NCI-H82 treated with DMSO at 0.1 percent for 48 hours (cell line): Measurements from ENCODE around the gene TXNRD1.
A peak's percentile ranks its signal among the peaks of the same experiment; 100 is the strongest.
"Not testable (repeated sequence)": the region's sequence is repeated elsewhere in the genome, so short reads cannot be mapped to it uniquely, and the experiment has no call there.

Experiments used
- DNase-seq: peaks from one replicate; lab custom pipeline; 2025; ENCODE audit not compliant: unreplicated experiment; lab: John Stamatoyannopoulos, UW

The TXNRD1 gene

DNA sequence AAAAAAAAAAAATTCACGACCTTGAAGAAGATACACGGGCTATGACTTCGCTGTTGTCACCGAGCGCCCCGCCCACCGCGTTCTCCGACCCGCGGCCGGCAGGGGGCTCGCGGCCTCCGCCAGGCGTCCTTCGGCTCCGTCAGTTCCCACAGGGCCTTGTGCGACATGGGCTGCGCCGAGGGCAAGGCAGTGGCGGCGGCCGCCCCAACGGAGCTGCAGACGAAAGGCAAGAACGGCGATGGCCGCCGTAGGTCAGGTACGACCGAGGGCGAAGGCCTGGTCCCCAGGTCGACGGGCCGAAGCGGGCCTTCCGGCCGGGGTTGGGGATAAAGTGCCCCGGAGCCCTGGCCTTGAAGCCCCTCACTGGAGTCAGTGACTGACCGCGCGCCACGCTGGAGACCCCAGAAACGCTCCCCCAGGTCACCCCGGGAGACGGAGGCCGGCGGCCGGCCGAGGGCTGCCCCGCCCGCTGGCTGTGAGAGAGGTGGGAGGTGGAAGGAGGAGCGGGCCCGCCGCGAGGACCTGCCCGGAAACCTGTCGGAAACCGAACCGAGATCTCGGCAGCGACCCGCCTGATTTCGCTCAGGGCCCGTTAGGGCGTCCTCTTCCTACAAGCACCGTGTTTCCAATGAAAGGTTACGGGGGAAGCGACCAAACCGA, at the start of gene TXNRD1:
TSS of gene TXNRD1 (plus strand) at position 142 of the 660 bp plus-strand sequence. CDS start at position 166, 24 bp downstream.
- no peak for DNase-seq

DNA sequence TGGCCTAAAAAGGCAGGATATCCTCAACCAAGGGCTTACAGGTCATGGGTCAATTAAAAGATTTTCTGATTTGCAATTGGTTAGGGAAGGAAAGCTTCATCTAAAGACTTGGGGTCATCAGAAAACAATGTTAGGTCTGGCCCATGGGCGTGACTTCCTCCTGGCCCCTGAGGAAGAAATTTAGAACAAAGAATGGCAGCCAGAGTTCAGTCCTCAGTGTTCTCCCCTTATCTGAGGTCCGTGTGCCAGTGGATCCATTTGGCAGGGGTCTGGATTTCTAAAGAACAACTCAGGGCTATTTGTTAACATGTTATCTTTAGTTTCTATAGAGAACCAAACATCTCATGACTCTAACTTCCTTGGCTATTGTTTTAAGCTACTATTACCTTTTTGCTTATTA, 49.8 kb upstream of the TXNRD1 start:
- DNase-seq, result no peak

DNA sequence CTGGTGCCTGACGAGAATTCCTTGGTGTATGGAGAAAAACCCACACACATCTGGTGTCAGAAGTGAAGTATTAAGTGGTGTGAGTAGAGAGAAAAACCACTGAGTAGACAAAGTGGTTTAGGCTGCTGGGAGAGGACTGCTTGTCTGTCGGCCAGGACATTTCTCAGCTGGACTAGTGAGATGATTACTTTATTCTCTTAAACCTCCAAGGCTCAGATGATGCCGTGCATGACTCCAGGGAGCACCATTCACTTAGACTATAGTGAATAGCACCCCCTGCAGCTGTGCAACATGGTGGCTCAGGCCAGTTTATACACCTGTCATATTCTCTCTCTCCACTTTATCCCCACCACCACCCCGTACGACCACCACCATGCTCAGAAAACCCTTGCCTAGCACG, 49.1 kb upstream of the TXNRD1 start:
- DNase-seq, result no peak

DNA sequence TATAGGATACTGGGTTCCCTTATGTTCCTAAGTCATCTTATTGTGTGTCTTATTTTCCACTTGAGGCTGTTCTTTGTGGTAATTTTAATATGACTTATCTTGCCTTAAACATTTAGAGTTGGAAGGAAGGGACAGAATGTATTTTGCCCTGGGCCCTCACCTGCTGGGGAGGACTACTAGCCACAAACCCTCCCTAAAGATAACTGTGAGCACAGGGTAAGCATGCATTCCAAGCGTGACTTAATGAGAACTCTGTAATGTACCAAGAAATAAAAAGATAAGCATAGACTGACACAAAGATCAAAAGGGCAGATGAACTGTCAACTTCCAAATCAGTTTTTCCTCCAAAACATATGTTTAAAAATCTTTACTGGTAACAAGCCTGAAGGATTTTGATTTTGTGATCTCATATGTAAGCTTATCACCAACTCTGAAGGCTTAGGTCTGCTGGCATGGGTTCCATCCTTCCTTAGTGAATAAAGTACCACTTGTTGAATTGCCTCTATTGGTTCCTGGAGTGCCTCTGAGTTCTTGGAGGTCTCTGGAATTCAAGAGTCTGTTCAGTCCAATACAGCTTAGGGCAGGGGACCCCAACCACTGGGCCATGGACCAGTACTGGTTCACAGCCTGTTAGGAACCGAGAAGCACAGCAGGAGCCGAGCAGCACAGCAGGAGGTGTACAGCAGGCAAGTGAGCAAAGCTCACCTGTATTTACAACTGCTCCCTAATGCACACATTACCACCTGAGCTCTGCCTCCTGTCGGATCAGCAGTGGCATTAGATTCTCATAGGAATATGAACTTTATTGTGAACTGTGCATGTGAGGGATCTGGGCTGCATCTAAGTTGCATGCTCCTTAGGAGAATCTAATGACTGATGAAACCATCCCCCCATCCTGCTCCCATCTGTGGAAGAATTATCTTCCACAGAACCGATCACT, 47.8 kb upstream of the TXNRD1 start:
- DNase-seq, result no peak

DNA sequence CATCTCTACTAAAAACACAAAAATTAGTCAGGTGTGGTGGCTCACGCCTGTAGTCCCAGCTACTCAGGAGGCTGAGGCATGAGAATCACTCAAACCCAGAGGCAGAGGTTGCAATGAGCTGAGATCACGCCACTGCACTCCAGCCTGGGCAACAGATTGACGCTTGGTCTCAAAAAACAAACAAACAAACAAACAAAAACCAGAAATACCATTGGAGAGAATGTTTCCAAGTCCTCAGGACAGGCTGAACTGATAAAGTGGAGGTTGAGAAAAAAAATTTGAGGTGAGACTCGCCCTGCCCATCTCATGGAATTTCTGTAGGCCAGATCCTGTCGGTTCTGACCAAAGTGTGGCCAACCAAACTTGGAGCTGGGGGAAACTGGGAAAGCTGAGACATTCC, 47.0 kb upstream of the TXNRD1 start:
- DNase-seq, result no peak

DNA sequence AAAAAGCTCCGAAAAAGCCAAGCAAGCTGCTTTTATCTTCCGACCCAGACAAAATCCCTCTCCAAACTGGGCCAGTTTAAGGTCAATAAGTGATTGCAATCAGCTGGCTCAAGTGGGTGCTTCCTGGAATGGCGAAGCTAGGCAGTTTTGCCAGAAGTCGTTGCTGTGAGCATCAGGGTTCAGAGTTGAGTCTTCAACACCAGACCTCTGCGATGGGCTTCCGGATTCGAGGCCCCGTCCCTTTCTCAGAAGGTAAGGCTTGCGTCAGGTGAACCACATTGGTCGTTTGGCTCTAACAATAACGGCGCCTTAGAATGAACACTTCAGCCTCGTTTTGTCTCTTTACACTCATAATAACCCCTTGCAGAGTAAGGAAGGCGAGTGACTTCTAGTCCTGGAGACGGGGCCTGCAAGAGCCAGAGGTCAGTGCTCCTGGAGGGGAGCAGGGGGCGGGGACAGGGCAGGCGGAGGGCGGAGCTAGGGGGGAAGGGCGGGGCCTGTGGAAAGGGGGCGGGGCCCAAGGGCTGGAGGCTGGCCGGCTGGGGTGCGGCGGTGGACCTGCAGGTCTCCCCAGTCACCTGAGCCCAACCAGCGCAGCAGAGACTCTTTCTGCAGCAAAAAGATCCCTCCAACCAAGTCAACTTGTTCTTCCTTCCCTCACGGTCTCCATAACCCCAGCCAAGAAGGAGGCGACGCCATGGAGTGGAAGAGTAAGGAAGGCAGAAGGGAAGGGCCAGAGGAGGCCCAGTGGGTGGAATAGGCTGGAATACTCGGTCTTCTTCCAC, 43.6 kb upstream of the TXNRD1 start:
- DNase-seq, result no peak

DNA sequence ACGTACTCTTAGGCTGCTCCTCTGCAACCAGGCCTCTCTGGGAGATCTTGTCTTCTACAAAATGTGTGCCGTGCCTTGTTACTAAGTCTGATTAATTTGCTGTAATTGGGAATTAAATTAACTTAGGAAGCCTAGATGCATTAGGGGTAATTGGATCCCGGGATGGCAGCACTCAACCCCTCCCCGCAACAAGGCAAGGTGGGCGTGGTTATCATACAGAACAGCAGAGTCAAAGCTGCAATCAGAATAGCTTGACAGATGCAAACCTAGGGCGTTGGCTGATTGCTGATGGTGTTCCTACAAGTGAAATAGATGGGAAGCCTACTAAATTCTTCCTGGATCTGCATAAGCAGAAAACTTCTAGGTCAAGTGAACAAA, 43.0 kb upstream of the TXNRD1 start:
- peak; percentile 98 for DNase-seq

DNA sequence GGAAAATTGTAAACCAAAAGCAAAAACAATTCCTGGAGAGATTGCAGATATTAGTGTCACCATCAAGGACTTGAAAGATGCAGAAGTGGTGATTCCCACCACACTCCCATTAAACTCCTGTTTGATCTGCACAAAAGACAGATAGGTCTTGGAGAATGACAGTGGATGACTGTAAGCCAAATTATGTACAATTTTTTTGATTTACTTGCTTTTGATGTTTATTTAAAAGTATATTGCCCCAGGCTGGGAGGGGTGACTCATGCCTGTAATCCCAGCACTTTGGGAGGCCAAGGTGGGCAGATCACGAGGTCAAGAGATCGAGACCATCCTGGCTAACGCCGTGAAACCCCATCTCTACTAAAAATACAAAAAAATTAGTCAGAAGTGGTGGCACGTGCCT, 41.8 kb upstream of the TXNRD1 start:
- DNase-seq, result not testable (repeated sequence)

DNA sequence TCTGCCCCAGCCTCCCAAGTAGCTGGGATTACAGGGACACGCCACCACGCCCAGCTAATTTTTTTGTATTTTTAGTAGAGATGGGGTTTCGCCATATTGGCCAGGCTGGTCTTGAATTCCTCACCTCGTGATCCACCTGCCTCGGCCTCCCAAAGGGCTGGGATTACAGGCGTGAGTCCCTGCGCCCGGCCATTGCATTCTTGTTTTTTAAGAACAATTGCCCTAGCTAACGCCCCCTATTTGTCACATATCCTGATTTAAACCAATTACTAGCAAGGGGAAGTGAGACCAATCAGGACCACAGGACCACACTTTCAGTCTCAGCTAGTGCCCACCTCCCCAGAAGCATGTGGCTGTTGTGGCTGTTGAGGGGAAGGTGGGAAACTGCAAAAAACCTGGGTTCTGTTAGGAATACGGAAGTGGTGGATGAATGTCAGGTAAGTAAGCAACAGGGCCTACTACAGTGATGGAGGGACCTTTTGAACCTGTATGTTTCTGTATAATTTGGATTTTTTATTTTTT, 39.8 kb upstream of the TXNRD1 start:
- DNase-seq, result no peak

DNA sequence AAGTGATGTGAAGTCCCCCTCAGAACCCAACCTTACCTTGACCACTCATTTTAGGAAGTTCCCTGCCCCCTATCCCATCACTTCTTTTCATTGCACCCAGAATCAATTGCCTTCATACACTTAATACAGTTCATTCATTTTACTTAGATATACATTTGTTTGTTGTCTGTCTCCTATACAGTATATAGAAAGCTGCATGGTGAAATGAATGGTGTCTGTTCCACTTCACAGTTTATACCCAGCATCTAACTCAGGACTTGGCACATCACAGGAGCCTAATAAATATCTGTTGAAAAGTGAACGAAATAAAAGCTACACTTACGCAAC, 38.3 kb upstream of the TXNRD1 start:
- DNase-seq, result no peak

DNA sequence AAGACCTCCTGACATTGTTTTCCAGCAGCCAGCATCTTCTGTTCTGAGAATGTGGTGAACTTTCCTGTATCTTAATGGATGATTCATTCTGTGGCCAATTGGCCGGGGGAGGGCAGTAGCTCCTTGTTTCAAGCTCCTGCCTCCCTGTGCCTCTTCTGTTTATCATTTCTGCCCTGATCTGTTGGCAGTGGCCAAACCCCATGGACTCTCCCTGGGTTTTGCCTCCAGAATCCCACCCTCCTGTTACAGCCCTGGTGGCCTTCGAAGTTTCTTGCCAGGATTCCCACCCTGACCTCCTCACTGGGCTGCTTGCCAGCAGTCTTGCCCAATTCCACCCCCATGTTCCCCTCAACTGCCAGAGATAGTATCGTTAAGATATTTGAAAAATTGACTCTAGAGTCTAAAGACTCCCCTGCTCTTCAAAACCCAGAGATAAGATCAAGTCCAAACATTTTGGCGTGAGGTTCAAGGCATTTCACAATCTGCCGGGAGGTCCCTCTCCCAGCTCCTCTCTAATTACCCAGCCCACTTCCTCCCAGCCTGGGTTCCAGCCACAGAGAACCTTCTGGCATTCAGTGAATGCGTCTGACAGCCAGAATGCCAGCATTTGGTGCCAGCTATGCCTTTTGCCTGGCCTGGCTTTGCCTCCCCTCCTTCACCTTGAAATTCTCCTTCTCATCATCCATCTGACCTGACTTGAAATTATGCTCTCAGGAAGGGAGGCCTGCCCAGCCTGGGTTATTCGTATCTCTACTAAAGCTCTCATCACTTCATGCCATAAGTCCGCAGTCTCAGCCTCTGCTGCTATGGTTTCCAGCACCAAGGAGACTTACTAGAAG, 37.7 kb upstream of the TXNRD1 start:
- no peak for DNase-seq

DNA sequence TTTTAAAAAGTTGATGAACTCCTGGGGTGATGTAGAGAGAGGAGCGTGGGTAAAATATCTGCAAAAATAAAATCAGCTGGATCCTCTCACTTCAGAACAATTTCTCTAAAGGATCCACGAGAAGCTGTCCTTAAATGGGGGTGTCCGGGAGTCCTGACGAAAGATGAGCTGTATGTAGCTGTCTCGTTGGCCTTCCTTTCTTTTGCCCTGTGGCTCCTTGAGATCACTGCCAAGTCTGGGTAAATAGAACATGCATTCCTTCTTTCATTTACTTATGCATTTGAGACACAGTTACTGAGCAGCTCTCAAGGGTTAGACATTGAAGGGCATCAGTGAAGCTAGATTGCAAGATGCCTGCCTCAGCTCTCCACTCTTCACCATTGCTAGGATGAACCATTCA, 35.2 kb upstream of the TXNRD1 start:
- DNase-seq, result no peak

DNA sequence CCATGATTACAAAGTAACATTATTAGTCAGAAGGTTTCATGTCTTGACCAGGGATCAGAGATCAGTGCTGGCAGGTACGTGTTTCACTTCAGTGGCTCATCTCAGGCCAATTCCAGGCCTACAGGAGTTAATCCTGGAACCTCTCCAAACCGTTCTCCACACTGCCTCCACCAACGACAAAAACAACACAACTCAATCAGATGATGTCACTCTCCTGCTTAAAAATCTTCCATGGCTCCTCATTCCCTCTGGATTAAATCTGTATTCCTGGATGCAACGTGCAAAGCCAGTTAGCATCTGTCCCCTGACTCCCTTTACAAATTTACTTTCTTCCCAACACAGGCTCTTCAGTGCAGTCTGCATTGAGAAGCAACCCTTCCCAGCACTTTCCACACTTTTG, 34.3 kb upstream of the TXNRD1 start:
- DNase-seq, result no peak

DNA sequence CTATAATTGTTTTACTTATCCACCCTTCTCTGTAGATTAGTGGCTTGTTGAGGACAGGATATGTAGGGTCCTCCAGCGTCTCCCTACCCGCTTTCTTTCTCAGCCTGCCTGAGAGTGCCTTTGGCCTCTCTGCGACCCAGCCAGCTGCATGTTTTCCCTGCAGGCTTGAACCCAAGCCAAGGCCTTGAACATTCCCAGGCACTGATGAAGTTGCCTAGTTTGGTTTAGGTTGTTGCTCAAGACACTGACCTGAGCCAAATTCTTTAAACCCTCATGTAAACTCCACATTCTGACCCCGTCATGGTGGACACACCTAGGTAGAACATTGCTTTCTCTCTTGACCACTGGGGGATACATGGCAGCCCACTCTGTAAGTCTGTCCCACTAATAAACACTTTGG, 33.4 kb upstream of the TXNRD1 start:
- DNase-seq, result no peak

DNA sequence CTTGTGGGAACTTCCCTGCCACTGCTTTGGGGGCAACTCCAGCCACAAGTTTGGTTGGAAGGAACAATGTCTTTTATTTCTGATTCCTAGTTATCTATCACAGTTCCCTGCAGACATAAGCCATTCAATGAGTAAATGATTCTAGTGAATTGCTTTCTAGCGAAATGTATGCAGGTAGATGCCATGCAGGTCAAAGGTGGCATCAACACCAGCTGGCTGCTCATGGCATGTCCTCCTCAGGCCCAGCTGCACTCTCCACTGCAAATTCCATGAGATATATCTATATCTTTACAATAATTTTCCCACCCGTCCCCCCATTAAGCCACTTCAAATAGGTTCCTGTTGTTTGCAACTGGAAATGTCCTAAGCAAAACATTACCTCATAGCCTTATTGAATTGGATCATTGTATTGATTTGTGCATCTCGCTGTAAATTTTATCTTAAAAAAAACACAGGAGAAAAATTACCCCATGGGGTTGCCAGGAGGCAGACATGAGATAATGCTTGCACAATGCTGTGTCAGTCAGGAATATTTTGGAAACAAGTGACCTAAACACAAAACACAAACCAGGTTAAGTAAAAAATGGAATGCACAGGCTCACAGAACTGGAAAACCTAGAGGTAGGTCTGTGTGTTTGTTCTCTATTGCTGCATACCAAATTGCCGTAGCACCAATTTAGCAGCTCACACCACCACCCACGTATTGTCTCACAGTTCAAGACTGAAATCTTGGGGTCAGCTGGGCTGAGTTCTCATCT, 32.8 kb upstream of the TXNRD1 start:
- DNase-seq, result no peak

DNA sequence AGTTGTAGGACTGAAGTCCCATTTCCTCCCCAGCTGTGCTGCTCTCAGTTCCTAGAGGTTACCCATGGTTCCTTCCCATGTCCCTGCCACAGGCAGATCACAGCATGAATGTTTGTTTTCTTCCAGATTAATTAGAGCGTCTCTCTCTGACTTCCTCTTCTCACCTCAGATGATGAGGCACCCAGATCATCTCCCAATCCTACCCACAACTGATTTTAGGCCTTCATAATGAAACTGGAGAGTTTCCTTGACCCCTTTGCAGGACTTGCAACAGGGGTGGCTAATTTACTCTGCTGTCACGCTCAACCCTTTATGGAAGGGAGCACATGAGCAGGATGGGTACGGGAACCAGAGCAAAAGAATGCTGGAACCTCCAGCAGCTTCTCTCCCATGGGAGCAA, 32.1 kb upstream of the TXNRD1 start:
- DNase-seq, result no peak

DNA sequence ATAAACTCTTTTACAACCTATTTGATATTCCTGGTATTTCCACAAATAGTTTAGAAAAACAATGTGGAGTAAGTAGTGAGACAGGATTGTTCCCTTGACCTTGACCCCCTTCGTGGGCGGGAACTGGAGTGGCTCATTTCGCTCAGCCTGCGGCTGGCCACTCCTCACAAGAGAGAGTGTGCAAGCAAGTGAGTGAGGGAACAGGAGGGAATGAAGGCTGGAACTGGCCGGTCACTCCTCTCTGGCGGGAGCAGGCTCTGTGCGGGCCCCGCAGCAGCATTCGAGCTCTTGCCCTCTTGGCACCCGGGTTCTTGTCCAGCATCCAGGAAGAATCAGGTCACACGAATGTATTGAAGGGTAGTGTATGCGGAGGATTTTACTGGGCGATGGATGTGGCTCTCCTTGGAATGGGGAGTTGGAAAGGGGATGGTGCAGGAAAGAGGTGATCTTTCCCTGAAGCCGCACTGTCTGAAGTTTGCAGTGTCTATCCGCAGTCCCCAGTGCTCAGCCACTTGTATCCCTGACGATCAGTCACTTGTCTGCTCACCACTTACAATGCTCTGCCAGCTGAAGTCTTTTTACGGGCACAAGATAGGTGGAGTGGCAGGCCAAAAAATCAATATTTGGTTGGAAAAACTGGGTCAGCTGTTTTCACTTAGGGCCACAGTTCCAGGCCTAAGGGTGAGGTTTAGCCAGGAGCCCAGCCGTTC, 28.0 kb upstream of the TXNRD1 start:
- no peak for DNase-seq

DNA sequence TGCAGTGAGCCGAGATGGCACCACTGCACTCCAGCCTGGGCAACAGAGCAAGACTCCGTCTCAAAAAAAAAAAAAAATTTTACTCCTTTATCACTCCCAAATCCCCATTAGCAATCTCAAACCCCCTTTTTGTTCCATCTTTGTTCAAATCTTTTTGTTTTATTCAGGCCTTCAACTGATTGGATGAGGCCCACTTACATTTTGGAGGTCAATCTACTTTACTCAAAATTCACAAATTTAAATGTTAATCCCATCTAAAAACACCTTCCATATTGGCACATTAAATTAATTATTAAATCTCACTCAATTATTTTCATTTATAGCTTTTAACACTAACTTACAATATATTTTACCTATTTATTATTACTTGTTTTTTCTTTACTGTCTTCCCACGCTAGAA, 27.0 kb upstream of the TXNRD1 start:
- no peak for DNase-seq

DNA sequence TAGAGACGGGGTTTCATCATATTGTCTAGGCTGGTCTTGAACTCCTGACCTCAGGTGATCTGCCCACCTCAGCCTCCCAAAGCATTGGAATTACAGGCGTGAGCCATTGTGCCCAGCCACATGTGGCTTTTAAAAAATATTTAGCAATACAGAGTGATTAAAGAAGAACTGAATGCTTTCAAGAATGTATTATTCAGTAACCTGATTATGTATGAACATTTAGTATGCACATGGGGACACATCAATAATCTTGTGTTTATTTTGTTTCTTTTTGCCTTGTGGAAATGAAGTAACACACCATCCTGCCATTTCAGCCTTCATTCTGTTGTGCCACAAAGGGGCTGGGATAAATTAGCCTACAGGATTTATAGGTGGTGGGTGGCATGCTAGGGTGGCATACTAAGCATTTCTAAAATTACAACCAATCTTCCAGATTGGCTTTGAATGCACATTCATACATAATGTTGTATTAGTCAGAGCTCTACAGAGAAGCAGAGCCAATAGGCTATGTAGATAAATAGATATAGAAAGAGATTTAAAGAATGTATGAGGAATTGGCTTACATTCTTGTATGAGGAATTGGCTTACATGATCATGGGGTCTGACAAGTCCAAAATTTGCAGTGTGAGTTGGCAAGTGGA, 25.5 kb upstream of the TXNRD1 start:
- DNase-seq, result no peak
